Measurements from ENCODE around the gene CHIT1.
"Not testable (repeated sequence)": the region's sequence is repeated elsewhere in the genome, so short reads cannot be mapped to it uniquely, and the experiment has no call there.

Gene CHIT1

DNA sequence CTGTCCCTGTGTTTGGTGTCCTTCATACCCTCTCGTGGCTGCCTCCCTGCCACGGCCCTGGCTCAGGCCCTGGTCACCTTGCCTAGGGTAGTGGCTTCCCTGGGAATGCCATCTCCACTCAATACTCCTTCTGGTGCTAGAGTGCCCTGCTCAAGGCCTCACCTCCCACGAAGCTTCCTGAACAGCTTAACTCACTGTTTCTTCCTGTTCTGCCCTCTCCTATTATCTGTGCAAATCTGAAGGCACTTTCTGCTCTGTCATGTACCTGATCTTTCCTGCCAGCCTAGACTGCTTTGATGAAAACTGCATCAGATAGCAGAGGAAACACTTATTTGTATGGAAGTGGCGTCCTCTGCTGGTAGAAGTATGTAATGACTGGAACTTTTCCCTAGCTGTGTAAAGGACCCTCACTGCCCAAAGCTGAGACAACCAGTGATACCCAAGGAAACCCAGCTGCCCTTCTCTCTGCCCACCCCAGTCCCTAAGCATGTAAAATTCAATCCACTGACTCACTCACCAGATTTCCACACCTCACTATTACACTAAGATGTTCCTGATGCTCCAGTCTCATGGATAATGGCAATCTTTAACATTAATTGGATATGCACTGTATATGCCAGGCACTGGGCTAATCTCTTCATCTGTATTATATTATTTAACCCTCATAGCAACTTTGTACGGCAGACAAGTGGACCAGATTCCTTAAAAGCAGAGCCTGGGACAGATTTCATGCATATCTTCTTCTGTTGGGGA is 39.6 kb upstream of the CHIT1 start:
- Histone ChIP-seq H3K27me3 (ENCODE audit: control insufficient read depth in 3 of 3, insufficient read depth in 3 of 3, low read depth in 1 of 3, low read length in 3 of 3) (peaks cover 0 to 6% (median 0%) of the 10 kb centered on the region in 3 experiments), H3K9me3 (replicated peaks in 1 of 2; ENCODE audit: control insufficient read depth in 2 of 2, insufficient read depth in 1 of 2, low read depth in 1 of 2, low read length in 2 of 2) (no peaks in the 10 kb centered on the region), H2AK5ac (ENCODE audit: low read depth, low read length) (no peak overlapping the region), H3K18ac (ENCODE audit: low read length) (no peak overlapping the region), H3K4me2 (ENCODE audit: insufficient read depth, low read length, poor library complexity, severe bottlenecking) (no peak overlapping the region), H3K4me3 (ENCODE audit: low read length in 2 of 2) (peak overlapping the region in 1 of 2 donors; percentile 49), H2BK12ac (ENCODE audit: low read length) (no peak overlapping the region), H4K91ac (ENCODE audit: low read depth, low read length, poor library complexity) (no peak overlapping the region), H3K4me1 (ENCODE audit: control insufficient read depth in 2 of 2, insufficient read depth in 1 of 2, low read depth in 1 of 2, low read length in 2 of 2) (peaks cover 10 to 14% of the 10 kb centered on the region in 2 donors), H3K14ac (ENCODE audit: low read length) (no peak overlapping the region), H2BK15ac (ENCODE audit: low read length) (peak overlapping the region; percentile 5), H4K8ac (ENCODE audit: low read depth, low read length) (no peak overlapping the region), H3K36me3 (replicated peaks in 1 of 2; ENCODE audit: control insufficient read depth in 2 of 2, insufficient read depth in 2 of 2, low read length in 2 of 2) (no peaks in the 10 kb centered on the region), H3K23ac (ENCODE audit: low read depth, low read length, poor library complexity) (no peak overlapping the region), H2BK5ac (ENCODE audit: low read length) (no peak overlapping the region), H3K9ac (ENCODE audit: low read depth, low read length, poor library complexity) (no peak overlapping the region), H3K27ac (replicated peaks; ENCODE audit: low read length) (no peak overlapping the region), H2AFZ (ENCODE audit: low read length) (peak overlapping the region; percentile 11), H3K79me1 (ENCODE audit: low read depth, low read length) (no peaks in the 10 kb centered on the region), H3K4ac (ENCODE audit: low read length) (no peak overlapping the region), H2BK120ac (ENCODE audit: low read depth, low read length) (no peak overlapping the region)
- WGBS, 2 donors (ENCODE audit: extremely low coverage in 2 of 2, insufficient read length in 2 of 2, insufficient replicate concordance in 1 of 2) = no CpG with 5 or more reads among the region's 5 CpGs
- DNase-seq (ENCODE audit: low spot score) = peak; percentile 83

DNA sequence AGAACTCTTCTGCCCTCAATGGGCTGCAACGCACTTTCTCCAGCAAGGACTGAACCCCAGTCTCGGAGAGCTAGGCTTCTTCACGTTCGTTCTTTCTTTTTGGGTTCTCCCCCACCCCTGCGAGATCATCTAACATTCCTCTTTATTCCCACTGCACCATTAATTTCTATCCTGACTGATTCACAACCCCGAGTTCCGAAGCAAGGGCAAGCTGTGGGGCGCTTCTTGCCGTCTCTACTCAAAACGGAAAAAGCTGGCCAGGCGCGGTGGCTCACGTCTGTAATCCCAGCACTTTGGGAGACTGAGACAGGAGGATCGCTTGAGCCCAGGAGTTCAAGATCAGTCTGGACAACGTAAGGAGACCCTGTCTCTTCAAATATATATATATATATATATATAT is 38.4 kb upstream of the CHIT1 start:
- Histone ChIP-seq H4K8ac (ENCODE audit: low read depth, low read length) (no peak overlapping the region), H3K27ac (replicated peaks; ENCODE audit: low read length) (no peak overlapping the region), H3K18ac (ENCODE audit: low read length) (peak overlapping the region; percentile 93), H4K91ac (ENCODE audit: low read depth, low read length, poor library complexity) (no peak overlapping the region), H3K14ac (ENCODE audit: low read length) (no peak overlapping the region), H2AFZ (ENCODE audit: low read length) (peak overlapping the region; percentile 96), H2BK5ac (ENCODE audit: low read length) (no peak overlapping the region), H3K79me1 (ENCODE audit: low read depth, low read length) (no peaks in the 10 kb centered on the region), H3K4me1 (ENCODE audit: control insufficient read depth in 2 of 2, insufficient read depth in 1 of 2, low read depth in 1 of 2, low read length in 2 of 2) (peaks cover 0 to 4% of the 10 kb centered on the region in 2 donors), H3K9me3 (replicated peaks in 1 of 2; ENCODE audit: control insufficient read depth in 2 of 2, insufficient read depth in 1 of 2, low read depth in 1 of 2, low read length in 2 of 2) (no peaks in the 10 kb centered on the region), H2AK5ac (ENCODE audit: low read depth, low read length) (no peak overlapping the region), H2BK12ac (ENCODE audit: low read length) (no peak overlapping the region), H3K36me3 (replicated peaks in 1 of 2; ENCODE audit: control insufficient read depth in 2 of 2, insufficient read depth in 2 of 2, low read length in 2 of 2) (no peaks in the 10 kb centered on the region), H2BK15ac (ENCODE audit: low read length) (no peak overlapping the region), H3K4me2 (ENCODE audit: insufficient read depth, low read length, poor library complexity, severe bottlenecking) (no peak overlapping the region), H3K27me3 (ENCODE audit: control insufficient read depth in 3 of 3, insufficient read depth in 3 of 3, low read depth in 1 of 3, low read length in 3 of 3) (peaks cover 0 to 10% (median 0%) of the 10 kb centered on the region in 3 experiments), H3K4me3 (ENCODE audit: low read length in 2 of 2) (no peak overlapping the region), H2BK120ac (ENCODE audit: low read depth, low read length) (no peak overlapping the region), H3K23ac (ENCODE audit: low read depth, low read length, poor library complexity) (no peak overlapping the region), H3K4ac (ENCODE audit: low read length) (no peak overlapping the region), H3K9ac (ENCODE audit: low read depth, low read length, poor library complexity) (no peak overlapping the region)
- no peak for DNase-seq (ENCODE audit: low spot score)
- no CpG with 5 or more reads among the region's 15 CpGs for WGBS, 2 donors (ENCODE audit: extremely low coverage in 2 of 2, insufficient read length in 2 of 2, insufficient replicate concordance in 1 of 2)

DNA sequence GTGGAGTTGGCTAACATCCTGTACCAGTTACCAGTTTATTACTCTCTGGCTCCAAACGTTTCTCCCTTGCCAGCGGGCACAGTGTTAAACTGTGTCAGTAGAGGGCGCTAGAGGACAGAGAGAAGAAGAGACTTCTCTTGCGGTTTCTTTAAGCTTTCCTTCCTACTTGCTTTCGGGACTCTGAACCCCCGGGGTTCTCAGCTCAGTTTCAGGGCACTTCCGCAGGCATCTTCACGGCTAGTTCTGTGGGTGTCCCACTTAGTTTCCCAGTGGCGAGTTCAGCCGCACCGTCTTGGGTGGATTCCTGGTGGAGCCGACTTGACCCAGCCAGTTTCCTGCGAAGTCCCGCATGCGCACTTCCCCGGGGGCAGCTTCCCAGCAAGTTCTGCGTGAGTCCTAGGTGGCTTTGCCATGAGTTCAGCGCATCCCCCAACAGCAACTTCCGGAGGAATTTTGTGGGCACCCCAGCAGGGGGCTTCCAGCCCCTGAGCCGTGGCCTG is 37.9 kb upstream of the CHIT1 start:
- Histone ChIP-seq H3K23ac (ENCODE audit: low read depth, low read length, poor library complexity) (peak overlapping the region; percentile 11), H2AFZ (ENCODE audit: low read length) (peak overlapping the region; percentile 96), H3K4ac (ENCODE audit: low read length) (no peak overlapping the region), H3K4me1 (ENCODE audit: control insufficient read depth in 2 of 2, insufficient read depth in 1 of 2, low read depth in 1 of 2, low read length in 2 of 2) (peaks cover 0 to 4% of the 10 kb centered on the region in 2 donors), H3K9me3 (replicated peaks in 1 of 2; ENCODE audit: control insufficient read depth in 2 of 2, insufficient read depth in 1 of 2, low read depth in 1 of 2, low read length in 2 of 2) (no peaks in the 10 kb centered on the region), H3K27me3 (ENCODE audit: control insufficient read depth in 3 of 3, insufficient read depth in 3 of 3, low read depth in 1 of 3, low read length in 3 of 3) (peaks cover 0 to 10% (median 0%) of the 10 kb centered on the region in 3 experiments), H3K36me3 (replicated peaks in 1 of 2; ENCODE audit: control insufficient read depth in 2 of 2, insufficient read depth in 2 of 2, low read length in 2 of 2) (no peaks in the 10 kb centered on the region), H2BK120ac (ENCODE audit: low read depth, low read length) (no peak overlapping the region), H2BK12ac (ENCODE audit: low read length) (no peak overlapping the region), H3K27ac (replicated peaks; ENCODE audit: low read length) (no peak overlapping the region), H2AK5ac (ENCODE audit: low read depth, low read length) (no peak overlapping the region), H3K79me1 (ENCODE audit: low read depth, low read length) (no peaks in the 10 kb centered on the region), H4K91ac (ENCODE audit: low read depth, low read length, poor library complexity) (no peak overlapping the region), H3K4me3 (ENCODE audit: low read length in 2 of 2) (peak overlapping the region; percentile 37 to 81), H3K4me2 (ENCODE audit: insufficient read depth, low read length, poor library complexity, severe bottlenecking) (peak overlapping the region; percentile 52), H4K8ac (ENCODE audit: low read depth, low read length) (no peak overlapping the region), H3K9ac (ENCODE audit: low read depth, low read length, poor library complexity) (peak overlapping the region; percentile 18), H2BK5ac (ENCODE audit: low read length) (no peak overlapping the region), H3K18ac (ENCODE audit: low read length) (peak overlapping the region; percentile 93), H3K14ac (ENCODE audit: low read length) (no peak overlapping the region), H2BK15ac (ENCODE audit: low read length) (no peak overlapping the region)
- peak; percentile 91 for DNase-seq (ENCODE audit: low spot score)
- no CpG with 5 or more reads among the region's 20 CpGs for WGBS, 2 donors (ENCODE audit: extremely low coverage in 2 of 2, insufficient read length in 2 of 2, insufficient replicate concordance in 1 of 2)

DNA sequence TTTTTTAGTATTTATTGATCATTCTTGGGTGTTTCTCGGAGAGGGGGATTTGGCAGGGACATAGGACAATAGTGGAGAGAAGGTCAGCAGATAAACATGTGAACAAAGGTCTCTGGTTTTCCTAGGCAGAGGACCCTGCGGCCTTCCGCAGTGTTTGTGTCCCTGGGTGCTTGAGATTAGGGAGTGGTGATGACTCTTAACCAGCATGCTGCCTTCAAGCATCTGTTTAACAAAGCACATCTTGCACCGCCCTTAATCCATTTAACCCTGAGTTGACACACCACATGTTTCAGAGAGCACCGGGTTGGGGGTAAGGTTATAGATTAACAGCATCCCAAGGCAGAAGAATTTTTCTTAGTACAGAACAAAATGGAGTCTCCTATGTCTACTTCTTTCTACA is 36.7 kb upstream of the CHIT1 start:
- not testable (repeated sequence) for H2BK12ac ChIP-seq (ENCODE audit: low read length); H4K8ac ChIP-seq (ENCODE audit: low read depth, low read length); H3K23ac ChIP-seq (ENCODE audit: low read depth, low read length, poor library complexity); H3K27me3 ChIP-seq (ENCODE audit: control insufficient read depth in 3 of 3, insufficient read depth in 3 of 3, low read depth in 1 of 3, low read length in 3 of 3); H3K18ac ChIP-seq (ENCODE audit: low read length); H3K4me2 ChIP-seq (ENCODE audit: insufficient read depth, low read length, poor library complexity, severe bottlenecking); H2BK15ac ChIP-seq (ENCODE audit: low read length); H3K36me3 ChIP-seq (replicated peaks in 1 of 2; ENCODE audit: control insufficient read depth in 2 of 2, insufficient read depth in 2 of 2, low read length in 2 of 2); DNase-seq (ENCODE audit: low spot score); H2BK120ac ChIP-seq (ENCODE audit: low read depth, low read length); H3K4me1 ChIP-seq (ENCODE audit: control insufficient read depth in 2 of 2, insufficient read depth in 1 of 2, low read depth in 1 of 2, low read length in 2 of 2); H4K91ac ChIP-seq (ENCODE audit: low read depth, low read length, poor library complexity); H3K9me3 ChIP-seq (replicated peaks in 1 of 2; ENCODE audit: control insufficient read depth in 2 of 2, insufficient read depth in 1 of 2, low read depth in 1 of 2, low read length in 2 of 2); H3K79me1 ChIP-seq (ENCODE audit: low read depth, low read length); H3K4ac ChIP-seq (ENCODE audit: low read length); H2AFZ ChIP-seq (ENCODE audit: low read length); H2BK5ac ChIP-seq (ENCODE audit: low read length); H3K4me3 ChIP-seq (ENCODE audit: low read length in 2 of 2); H3K14ac ChIP-seq (ENCODE audit: low read length); H2AK5ac ChIP-seq (ENCODE audit: low read depth, low read length); H3K27ac ChIP-seq (replicated peaks; ENCODE audit: low read length); H3K9ac ChIP-seq (ENCODE audit: low read depth, low read length, poor library complexity)
- no CpG with 5 or more reads among the region's 5 CpGs for WGBS, 2 donors (ENCODE audit: extremely low coverage in 2 of 2, insufficient read length in 2 of 2, insufficient replicate concordance in 1 of 2)

Measured in neuronal stem cell (in vitro differentiated cells).